ENCODE data around the gene AUNIP.

AUNIP gene

GRCh38 chr1:25858494-25858893 is 763 bp downstream of the AUNIP start:
- H3K79me2 ChIP-seq = no peaks in the 10 kb centered on the region
- no peaks in the 10 kb centered on the region for H3K36me3 ChIP-seq (ENCODE audit: control insufficient read depth, insufficient read depth, low read length)
- H3K4me2 ChIP-seq (ENCODE audit: low read length) = no peak overlapping the region
- H3K4me1 ChIP-seq = peaks cover 3% of the 10 kb centered on the region
- H3K9me3 ChIP-seq (ENCODE audit: control insufficient read depth, low read length) = no peaks in the 10 kb centered on the region
- no peak overlapping the region for H2AFZ ChIP-seq
- no peaks in the 10 kb centered on the region for H3K27me3 ChIP-seq (ENCODE audit: control insufficient read depth, insufficient read depth, low read length)
- no peak overlapping the region for H3K4me3 ChIP-seq (ENCODE audit: low read depth, low read length)
- TF ChIP-seq, protein P1, sequence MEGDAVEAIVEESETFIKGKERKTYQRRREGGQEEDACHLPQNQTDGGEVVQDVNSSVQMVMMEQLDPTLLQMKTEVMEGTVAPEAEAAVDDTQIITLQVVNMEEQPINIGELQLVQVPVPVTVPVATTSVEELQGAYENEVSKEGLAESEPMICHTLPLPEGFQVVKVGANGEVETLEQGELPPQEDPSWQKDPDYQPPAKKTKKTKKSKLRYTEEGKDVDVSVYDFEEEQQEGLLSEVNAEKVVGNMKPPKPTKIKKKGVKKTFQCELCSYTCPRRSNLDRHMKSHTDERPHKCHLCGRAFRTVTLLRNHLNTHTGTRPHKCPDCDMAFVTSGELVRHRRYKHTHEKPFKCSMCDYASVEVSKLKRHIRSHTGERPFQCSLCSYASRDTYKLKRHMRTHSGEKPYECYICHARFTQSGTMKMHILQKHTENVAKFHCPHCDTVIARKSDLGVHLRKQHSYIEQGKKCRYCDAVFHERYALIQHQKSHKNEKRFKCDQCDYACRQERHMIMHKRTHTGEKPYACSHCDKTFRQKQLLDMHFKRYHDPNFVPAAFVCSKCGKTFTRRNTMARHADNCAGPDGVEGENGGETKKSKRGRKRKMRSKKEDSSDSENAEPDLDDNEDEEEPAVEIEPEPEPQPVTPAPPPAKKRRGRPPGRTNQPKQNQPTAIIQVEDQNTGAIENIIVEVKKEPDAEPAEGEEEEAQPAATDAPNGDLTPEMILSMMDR (IDR thresholded peaks at IDR 0.05) = no peak
- no peak overlapping the region for H3K9ac ChIP-seq
- no peak overlapping the region for H3K27ac ChIP-seq

GRCh38 chr1:25856856-25857255 is 2.4 kb downstream of the AUNIP start:
- Histone ChIP-seq H3K9me3 (ENCODE audit: control insufficient read depth, low read length) (no peaks in the 10 kb centered on the region), H2AFZ (no peak overlapping the region)
- TF ChIP-seq, protein P1 (IDR thresholded peaks at IDR 0.05) = no peak

DNA sequence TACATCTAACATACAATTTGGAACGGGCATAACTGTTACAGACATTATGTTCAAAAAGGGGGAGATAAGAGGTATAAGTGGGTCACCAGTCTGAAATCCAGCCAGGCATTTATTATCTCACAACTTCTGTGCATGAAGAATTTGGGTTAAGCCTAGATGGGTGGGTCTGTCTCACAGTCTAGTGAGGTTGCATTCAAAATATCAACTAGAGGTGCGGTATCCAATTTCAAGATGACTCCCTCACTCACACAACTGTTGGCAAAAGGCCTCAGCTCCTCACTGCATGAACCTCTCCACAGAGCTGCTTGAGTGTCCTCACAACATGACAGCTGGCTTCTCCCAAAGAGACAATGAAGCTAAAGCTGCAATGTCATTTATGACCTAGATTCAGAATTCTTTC is 4.7 kb downstream of the AUNIP start:
- H3K9ac ChIP-seq = no peak overlapping the region
- H3K36me3 ChIP-seq (ENCODE audit: control insufficient read depth, insufficient read depth, low read length) = no peaks in the 10 kb centered on the region
- no peaks in the 10 kb centered on the region for H3K9me3 ChIP-seq (ENCODE audit: control insufficient read depth, low read length)
- H3K27me3 ChIP-seq (ENCODE audit: control insufficient read depth, insufficient read depth, low read length) = no peaks in the 10 kb centered on the region
- no peaks in the 10 kb centered on the region for H3K79me2 ChIP-seq
- H3K4me3 ChIP-seq (ENCODE audit: low read depth, low read length) = no peak overlapping the region
- TF ChIP-seq, protein P1 (IDR thresholded peaks at IDR 0.05) = no peak
- H3K4me2 ChIP-seq (ENCODE audit: low read length) = no peak overlapping the region
- no peak overlapping the region for H2AFZ ChIP-seq
- peaks cover 3% of the 10 kb centered on the region for H3K4me1 ChIP-seq
- H3K27ac ChIP-seq = no peak overlapping the region

More at GRCh38 chr1:25856856-25857255, 2.4 kb downstream of the AUNIP start:
- Histone ChIP-seq H3K4me2 (ENCODE audit: low read length) (no peak overlapping the region), H3K4me3 (ENCODE audit: low read depth, low read length) (no peak overlapping the region), H3K9ac (no peak overlapping the region), H3K79me2 (no peaks in the 10 kb centered on the region), H3K4me1 (peaks cover 3% of the 10 kb centered on the region), H3K27ac (no peak overlapping the region), H3K27me3 (ENCODE audit: control insufficient read depth, insufficient read depth, low read length) (no peaks in the 10 kb centered on the region), H3K36me3 (ENCODE audit: control insufficient read depth, insufficient read depth, low read length) (no peaks in the 10 kb centered on the region)

DNA sequence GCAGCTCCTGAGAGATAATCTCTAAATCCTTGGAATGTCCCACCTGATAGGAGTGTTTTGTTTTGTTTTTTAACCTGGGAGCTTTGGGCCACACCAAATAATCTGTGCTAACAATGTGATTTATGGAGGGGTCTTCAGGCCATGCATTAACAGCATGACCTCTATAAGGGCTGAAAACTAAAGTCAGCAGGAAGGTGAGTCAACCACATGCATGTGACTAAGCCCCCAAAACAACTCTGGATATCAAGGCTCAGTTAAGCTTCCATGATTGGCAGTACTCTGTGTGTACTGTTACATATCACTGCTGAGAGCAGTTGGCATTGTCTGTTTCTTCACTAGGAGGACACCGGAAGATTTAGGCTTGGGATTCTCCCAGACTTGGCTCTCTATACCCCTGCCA is 10.7 kb downstream of the AUNIP start:
- TF ChIP-seq, protein P1 (IDR thresholded peaks at IDR 0.05) = no peak
- Histone ChIP-seq H2AFZ (no peak overlapping the region), H3K79me2 (no peaks in the 10 kb centered on the region), H3K4me2 (ENCODE audit: low read length) (no peak overlapping the region), H3K27me3 (ENCODE audit: control insufficient read depth, insufficient read depth, low read length) (no peaks in the 10 kb centered on the region), H3K4me3 (ENCODE audit: low read depth, low read length) (no peak overlapping the region), H3K27ac (no peak overlapping the region), H3K4me1 (no peaks in the 10 kb centered on the region), H3K9ac (no peak overlapping the region), H3K36me3 (ENCODE audit: control insufficient read depth, insufficient read depth, low read length) (no peaks in the 10 kb centered on the region), H3K9me3 (ENCODE audit: control insufficient read depth, low read length) (no peaks in the 10 kb centered on the region)

DNA sequence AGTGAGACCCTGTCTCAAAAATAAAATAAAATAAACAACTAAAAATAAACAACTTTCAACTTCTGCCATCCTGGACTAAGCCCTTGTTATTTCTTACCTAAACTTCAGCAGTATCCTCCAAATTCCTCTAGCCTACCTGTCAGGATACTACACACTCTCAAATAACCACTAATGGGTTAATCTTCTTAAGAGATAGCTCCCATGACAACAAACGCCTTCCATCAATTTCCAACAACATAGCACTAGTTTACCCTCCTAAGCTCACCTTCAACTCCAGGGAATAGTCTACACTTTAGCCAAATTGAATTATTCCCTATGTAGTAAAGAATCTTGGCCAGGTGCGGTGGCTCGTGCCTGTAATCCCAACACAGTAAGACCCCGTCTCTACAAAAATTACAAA is 11.3 kb downstream of the AUNIP start:
- Histone ChIP-seq H3K4me2 (ENCODE audit: low read length) (no peak overlapping the region), H3K36me3 (ENCODE audit: control insufficient read depth, insufficient read depth, low read length) (no peaks in the 10 kb centered on the region), H3K9me3 (ENCODE audit: control insufficient read depth, low read length) (no peaks in the 10 kb centered on the region), H2AFZ (no peak overlapping the region), H3K79me2 (no peaks in the 10 kb centered on the region), H3K4me1 (no peaks in the 10 kb centered on the region), H3K27ac (no peak overlapping the region), H3K9ac (no peak overlapping the region), H3K27me3 (ENCODE audit: control insufficient read depth, insufficient read depth, low read length) (no peaks in the 10 kb centered on the region), H3K4me3 (ENCODE audit: low read depth, low read length) (no peak overlapping the region)
- TF ChIP-seq, protein P1 (IDR thresholded peaks at IDR 0.05) = no peak

Data from parathyroid adenoma (tissue), 2 donors.